ENCODE measurements around the gene DNHD1.
A peak's percentile ranks its signal among the peaks of the same experiment; 100 is the strongest.

DNHD1 gene

DNA sequence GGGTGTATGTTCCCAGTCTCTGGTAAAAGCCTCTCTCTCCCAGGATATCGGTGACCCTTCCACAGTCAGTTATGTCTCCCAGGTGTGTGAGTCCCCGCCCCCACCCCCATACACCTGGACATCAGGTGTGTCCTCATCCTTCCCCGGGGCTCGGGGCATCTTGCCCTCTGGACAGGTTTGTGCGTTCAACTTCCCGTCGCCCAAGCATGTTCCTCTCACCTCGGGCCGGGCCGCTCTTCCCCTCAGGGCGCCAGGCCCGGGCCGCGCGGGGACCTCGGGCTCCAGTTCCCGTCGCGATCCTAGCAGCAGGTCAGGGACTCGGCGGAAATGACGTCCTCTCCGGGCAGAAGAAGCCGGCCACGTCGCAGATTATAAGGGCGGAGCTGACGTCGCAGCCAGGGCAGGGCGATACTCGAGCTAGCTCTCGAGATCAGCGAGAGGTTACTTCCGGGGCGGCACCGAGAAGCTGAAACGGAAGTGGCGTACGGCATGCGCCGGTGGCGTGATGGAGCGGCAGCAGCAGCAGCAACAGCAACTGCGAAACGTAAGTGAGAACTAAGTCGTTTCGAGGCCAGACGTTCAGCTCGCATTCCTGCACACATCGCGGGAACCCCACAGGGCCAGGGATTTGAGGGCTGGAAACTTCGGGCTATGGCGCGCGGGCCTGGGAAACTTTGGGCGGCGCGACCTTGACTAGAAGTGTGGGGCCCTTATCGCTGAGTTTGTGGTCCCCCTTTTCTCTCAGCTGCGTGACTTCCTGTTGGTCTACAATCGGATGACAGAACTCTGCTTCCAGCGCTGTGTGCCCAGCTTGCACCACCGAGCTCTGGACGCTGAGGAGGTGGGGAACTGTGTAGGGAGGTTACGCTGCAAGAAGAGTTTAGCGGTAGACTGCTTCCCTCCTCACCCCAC is 15.8 kb upstream of the DNHD1 start, which contains the start of the genes ARFIP2 and TIMM10B:
Gene ARFIP2 (minus strand): TSS at position 320 of the 912 bp plus-strand sequence. CDS start 910 bp downstream, outside the sequence.
Gene TIMM10B (plus strand): TSS at position 490 of the 912 bp plus-strand sequence. CDS start 16 bp downstream, at position 506.
- TF ChIP-seq, protein P1, sequence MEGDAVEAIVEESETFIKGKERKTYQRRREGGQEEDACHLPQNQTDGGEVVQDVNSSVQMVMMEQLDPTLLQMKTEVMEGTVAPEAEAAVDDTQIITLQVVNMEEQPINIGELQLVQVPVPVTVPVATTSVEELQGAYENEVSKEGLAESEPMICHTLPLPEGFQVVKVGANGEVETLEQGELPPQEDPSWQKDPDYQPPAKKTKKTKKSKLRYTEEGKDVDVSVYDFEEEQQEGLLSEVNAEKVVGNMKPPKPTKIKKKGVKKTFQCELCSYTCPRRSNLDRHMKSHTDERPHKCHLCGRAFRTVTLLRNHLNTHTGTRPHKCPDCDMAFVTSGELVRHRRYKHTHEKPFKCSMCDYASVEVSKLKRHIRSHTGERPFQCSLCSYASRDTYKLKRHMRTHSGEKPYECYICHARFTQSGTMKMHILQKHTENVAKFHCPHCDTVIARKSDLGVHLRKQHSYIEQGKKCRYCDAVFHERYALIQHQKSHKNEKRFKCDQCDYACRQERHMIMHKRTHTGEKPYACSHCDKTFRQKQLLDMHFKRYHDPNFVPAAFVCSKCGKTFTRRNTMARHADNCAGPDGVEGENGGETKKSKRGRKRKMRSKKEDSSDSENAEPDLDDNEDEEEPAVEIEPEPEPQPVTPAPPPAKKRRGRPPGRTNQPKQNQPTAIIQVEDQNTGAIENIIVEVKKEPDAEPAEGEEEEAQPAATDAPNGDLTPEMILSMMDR (IDR thresholded peaks at IDR 0.05; ENCODE audit: low read depth, low read length), result no peak
- H3K4me3 ChIP-seq (replicated peaks in 1 of 2; ENCODE audit: low read depth in 2 of 2, low read length in 2 of 2), result peak within 1 kb of the TSS; percentile 69 to 88
- peak; percentile 98 to 99 for DNase-seq (ENCODE audit: low read depth in 2 of 2)

DNA sequence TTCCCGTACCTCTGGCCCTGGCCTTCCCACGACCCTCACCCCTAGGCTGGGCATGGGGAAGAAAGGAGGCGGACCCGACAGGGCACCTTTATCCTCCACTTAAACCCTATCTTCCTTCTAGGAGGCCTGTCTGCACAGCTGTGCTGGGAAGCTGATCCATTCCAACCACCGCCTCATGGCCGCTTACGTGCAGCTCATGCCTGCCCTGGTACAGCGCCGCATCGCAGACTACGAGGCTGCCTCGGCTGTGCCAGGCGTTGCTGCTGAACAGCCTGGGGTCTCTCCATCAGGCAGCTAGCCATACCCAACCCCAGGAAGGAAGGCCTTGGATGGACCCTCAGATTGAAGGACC is 15.2 kb upstream of the DNHD1 start:
- H3K4me3 ChIP-seq (replicated peaks in 1 of 2; ENCODE audit: low read depth in 2 of 2, low read length in 2 of 2), result peak overlapping the region; percentile 69 to 88
- TF ChIP-seq, protein P1 (IDR thresholded peaks at IDR 0.05; ENCODE audit: low read depth, low read length), result no peak
- DNase-seq (ENCODE audit: low read depth in 2 of 2), result peak in 1 of 2 donors; percentile 24

DNA sequence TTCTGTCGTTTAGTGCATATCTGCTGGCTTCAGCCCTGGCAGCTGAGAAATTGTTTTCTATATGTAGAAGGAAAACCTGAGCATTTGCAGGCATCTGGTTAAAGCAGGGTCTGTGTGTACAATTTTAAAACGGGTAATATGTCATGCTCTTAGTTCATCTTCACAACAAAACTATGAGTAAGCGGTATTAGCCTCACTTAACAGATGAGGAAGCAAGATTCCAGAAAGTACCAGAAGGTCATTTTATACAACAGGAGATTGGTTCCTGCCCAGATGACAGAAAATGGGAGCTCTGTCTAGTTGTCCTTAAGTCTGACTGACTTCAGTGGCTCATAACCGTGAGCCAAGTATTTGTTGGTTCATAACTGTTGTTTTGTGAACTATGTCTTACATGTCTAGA is 14.6 kb upstream of the DNHD1 start:
- DNase-seq (ENCODE audit: low read depth in 2 of 2), result no peak
- H3K4me3 ChIP-seq (replicated peaks in 1 of 2; ENCODE audit: low read depth in 2 of 2, low read length in 2 of 2), result peak overlapping the region; percentile 69 to 88
- TF ChIP-seq, protein P1 (IDR thresholded peaks at IDR 0.05; ENCODE audit: low read depth, low read length), result no peak

DNA sequence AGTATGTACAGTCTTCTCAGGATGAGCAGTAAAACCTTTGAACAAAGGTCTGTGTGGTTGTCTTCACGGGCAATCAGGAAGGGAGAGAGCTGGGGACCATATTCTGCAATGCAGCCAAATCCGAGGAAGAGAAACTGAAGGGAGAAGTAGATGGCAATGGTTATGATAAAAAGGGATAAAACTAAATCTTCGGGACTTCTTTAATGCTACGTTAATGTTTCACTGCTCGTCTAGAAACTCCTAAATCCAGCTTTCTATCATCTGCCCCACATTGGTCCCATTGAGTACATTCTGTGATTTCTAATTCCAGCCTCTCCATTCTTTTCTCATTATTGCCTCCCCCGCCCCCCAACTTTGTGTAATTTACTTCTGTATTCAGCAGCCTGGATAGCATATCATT is 14.1 kb upstream of the DNHD1 start:
- TF ChIP-seq, protein P1 (IDR thresholded peaks at IDR 0.05; ENCODE audit: low read depth, low read length), result no peak
- no peak for DNase-seq (ENCODE audit: low read depth in 2 of 2)

DNA sequence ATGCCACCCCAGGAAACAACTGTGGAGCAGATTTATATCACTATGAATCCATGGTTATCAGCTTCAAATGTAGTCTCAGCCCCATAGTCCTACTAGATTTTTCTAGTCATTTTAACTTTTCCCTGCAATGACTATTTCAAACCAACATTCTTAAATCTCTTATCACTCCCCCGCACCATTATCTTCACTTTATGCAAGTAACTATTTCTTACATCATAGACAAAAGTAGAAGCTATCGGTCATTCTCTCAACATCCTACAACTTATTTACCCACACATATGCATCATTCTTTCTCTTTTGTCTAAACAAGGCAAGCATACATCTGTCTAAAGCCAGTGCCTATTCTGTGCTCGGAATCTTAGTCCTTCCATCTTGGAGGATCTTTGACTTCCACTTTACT is 11.4 kb upstream of the DNHD1 start:
- no peak overlapping the region for H3K4me3 ChIP-seq (replicated peaks in 1 of 2; ENCODE audit: low read depth in 2 of 2, low read length in 2 of 2)
- no peak for DNase-seq (ENCODE audit: low read depth in 2 of 2)
- TF ChIP-seq, protein P1 (IDR thresholded peaks at IDR 0.05; ENCODE audit: low read depth, low read length), result no peak

More for the DNA sequence above, 14.1 kb upstream of the DNHD1 start:
- no peak overlapping the region for H3K4me3 ChIP-seq (replicated peaks in 1 of 2; ENCODE audit: low read depth in 2 of 2, low read length in 2 of 2)

DNA sequence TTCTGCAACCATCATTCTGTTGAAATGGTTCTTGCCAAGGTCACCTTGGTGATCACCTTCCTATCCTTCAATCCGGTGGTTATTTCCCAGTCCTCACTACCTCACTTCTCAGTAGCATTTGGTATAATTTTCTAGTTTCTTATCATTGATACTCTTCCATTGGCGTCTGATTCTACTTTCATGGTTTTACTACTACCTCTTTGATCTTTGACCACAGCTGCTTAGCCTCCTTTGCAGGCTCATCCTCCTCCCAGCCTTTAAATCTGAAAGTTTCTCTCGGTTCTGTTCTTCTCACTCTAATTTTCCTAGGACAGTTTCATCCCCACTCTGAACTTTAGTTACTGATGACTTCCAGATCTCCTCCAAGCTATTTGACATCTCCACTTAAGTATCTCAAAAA is 10.8 kb upstream of the DNHD1 start:
- TF ChIP-seq, protein P1 (IDR thresholded peaks at IDR 0.05; ENCODE audit: low read depth, low read length), result no peak
- H3K4me3 ChIP-seq (replicated peaks in 1 of 2; ENCODE audit: low read depth in 2 of 2, low read length in 2 of 2), result no peak overlapping the region
- no peak for DNase-seq (ENCODE audit: low read depth in 2 of 2)

Measured in cardiac fibroblast (primary cell).